ENCODE data around the gene SLC38A10. TPM values are rescaled to one million over a fixed set of nuclear protein-coding genes. Genes with fewer than 3 reads are reported as not detected.

The SLC38A10 gene
- total RNA-seq, 1 experiment from 2014 or later: 43.8 TPM

DNA sequence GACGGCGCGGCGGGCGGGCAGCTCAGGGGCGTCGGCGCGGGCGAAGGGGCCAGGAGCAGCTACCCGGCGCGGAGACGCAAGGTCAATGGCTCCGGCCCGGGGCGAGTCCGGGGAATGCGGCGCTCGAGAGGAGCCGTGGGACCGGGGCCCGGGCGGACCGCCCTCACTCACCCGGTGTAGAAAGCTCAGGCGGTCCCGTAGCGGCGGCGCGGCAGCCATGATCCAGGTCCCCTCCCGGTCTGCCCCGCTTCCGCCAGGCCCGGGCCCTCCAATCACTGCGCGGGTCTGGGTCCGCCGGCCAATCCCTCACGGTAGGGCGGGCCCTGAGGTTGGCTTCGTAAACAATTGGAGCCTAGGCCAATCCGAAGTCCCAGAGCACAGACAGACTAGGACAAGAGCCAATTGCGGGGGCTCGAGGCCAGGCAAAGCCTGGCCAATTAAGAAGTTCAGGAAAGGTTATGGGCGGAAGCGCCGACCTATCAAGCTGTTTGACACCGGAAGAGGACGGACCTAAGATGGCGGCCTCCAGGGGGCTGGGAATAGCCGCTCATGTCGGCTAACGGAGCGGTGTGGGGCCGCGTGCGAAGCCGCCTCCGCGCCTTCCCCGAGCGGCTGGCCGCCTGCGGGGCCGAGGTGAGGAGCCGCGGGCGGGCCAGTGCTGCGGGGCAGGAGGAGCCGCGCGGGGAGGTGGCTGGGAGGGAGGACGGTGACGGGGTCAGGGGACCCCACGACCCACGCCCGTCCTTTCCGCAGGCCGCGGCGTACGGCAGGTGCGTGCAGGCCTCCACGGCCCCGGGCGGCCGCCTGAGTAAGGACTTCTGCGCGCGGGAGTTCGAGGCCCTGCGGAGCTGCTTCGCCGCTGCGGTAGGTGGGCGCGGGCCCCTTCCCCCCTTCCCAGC, 56.0 kb downstream of the SLC38A10 start, which contains the start of the genes NDUFAF8 and TEPSIN:
Gene NDUFAF8 (plus strand): TSS at position 504 of the 899 bp plus-strand sequence. CDS start 46 bp downstream, at position 550.
Gene TEPSIN (minus strand): TSS at position 241 of the 899 bp plus-strand sequence. CDS start 22 bp downstream, at position 219.
- Histone ChIP-seq H3K79me2 (ENCODE audit: insufficient read depth, low read length) (peaks cover 4% of the 10 kb centered on the region), H2BK20ac (ENCODE audit: low read depth, low read length, poor library complexity, severe bottlenecking) (no peak within 1 kb of the TSS), H3K23me2 (ENCODE audit: insufficient read length, low read depth, low read length, poor library complexity, severe bottlenecking) (peaks cover 12% of the 10 kb centered on the region), H3T11ph (ENCODE audit: low read length) (no peak within 1 kb of the TSS), H4K8ac (replicated peaks; ENCODE audit: insufficient read length, low read depth, low read length) (no peak within 1 kb of the TSS), H3K56ac (ENCODE audit: insufficient read length, low read depth, low read length) (no peak within 1 kb of the TSS), H2BK5ac (ENCODE audit: insufficient read length, low read length) (no peak within 1 kb of the TSS), H3K27ac (ENCODE audit: insufficient read length, low read depth, low read length) (no peak within 1 kb of the TSS), H3K23ac (ENCODE audit: insufficient read length, low read depth, low read length) (no peak within 1 kb of the TSS), H4K20me1 (ENCODE audit: control insufficient read depth, insufficient read depth, insufficient read length) (peaks cover 3% of the 10 kb centered on the region), H3K9ac (ENCODE audit: extremely low read depth, insufficient read length, low read length) (peak within 1 kb of the TSS; percentile 89), H3K79me1 (ENCODE audit: insufficient read depth, low read depth, low read length, poor library complexity, severe bottlenecking) (peaks cover 3% of the 10 kb centered on the region), H4K91ac (ENCODE audit: insufficient read length, low read depth, low read length) (no peak within 1 kb of the TSS), H2BK120ac (ENCODE audit: low read depth, low read length, poor library complexity, severe bottlenecking) (no peak within 1 kb of the TSS), H2AFZ (ENCODE audit: low read length) (no peak within 1 kb of the TSS), H3K14ac (ENCODE audit: insufficient read depth, low read length) (peak within 1 kb of the TSS; percentile 77), H3K27me3 (ENCODE audit: insufficient read depth, low read length) (no peaks in the 10 kb centered on the region), H2AK5ac (ENCODE audit: insufficient read length, low read length) (no peak within 1 kb of the TSS), H3K9me3 (ENCODE audit: control insufficient read depth, low read depth, low read length) (no peaks in the 10 kb centered on the region), H2BK12ac (ENCODE audit: insufficient read length, low read depth, low read length) (no peak within 1 kb of the TSS), H4K5ac (ENCODE audit: insufficient read length, low read depth, low read length) (no peak within 1 kb of the TSS), H3K4me1 (ENCODE audit: insufficient read depth, low read length) (no peaks in the 10 kb centered on the region), H3K4me2 (ENCODE audit: insufficient read depth, insufficient read length, low read length) (peak within 1 kb of the TSS; percentile 94), H3K4ac (ENCODE audit: low read depth, low read length) (no peak within 1 kb of the TSS), H3K18ac (ENCODE audit: insufficient read length, low read depth, low read length) (no peak within 1 kb of the TSS), H2BK15ac (ENCODE audit: low read depth, low read length) (no peak within 1 kb of the TSS)
- no peaks in the 10 kb centered on the region; the same call in none of the 2 replicates for H3K27me3 Mint-ChIP-seq (ENCODE audit: low read depth)
- DNase-seq: peak; percentile 100
- peaks cover 5 to 15% (median 9%) of the 10 kb centered on the region in 3 experiments; a peak in 6 of 7 replicates for H3K36me3 Mint-ChIP-seq (ENCODE audit: insufficient read depth in 1 of 3, low read depth in 3 of 3)
- WGBS (ENCODE audit: extremely low coverage, insufficient read length, low lambda C conversion rate): no CpG with 5 or more reads among the region's 100 CpGs
- no peaks in the 10 kb centered on the region; a peak in 2 of 5 replicates for H3K9me3 Mint-ChIP-seq
- H3K27ac Mint-ChIP-seq: peak within 1 kb of the TSS; percentile 66 to 96 (median 96); a peak in 5 of 7 replicates
- TF ChIP-seq, protein P1, sequence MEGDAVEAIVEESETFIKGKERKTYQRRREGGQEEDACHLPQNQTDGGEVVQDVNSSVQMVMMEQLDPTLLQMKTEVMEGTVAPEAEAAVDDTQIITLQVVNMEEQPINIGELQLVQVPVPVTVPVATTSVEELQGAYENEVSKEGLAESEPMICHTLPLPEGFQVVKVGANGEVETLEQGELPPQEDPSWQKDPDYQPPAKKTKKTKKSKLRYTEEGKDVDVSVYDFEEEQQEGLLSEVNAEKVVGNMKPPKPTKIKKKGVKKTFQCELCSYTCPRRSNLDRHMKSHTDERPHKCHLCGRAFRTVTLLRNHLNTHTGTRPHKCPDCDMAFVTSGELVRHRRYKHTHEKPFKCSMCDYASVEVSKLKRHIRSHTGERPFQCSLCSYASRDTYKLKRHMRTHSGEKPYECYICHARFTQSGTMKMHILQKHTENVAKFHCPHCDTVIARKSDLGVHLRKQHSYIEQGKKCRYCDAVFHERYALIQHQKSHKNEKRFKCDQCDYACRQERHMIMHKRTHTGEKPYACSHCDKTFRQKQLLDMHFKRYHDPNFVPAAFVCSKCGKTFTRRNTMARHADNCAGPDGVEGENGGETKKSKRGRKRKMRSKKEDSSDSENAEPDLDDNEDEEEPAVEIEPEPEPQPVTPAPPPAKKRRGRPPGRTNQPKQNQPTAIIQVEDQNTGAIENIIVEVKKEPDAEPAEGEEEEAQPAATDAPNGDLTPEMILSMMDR (conservative IDR thresholded peaks at IDR 0.05): no peak
- peak within 1 kb of the TSS; percentile 93 to 97 for H3K4me3 Mint-ChIP-seq
- peaks cover 19 to 32% of the 10 kb centered on the region in 2 experiments for H3K4me1 Mint-ChIP-seq

Data from H9 (cell line).